ENCODE data around the gene APBB3. TPM values are rescaled to one million over a fixed set of nuclear protein-coding genes. Genes with fewer than 3 reads are reported as not detected.

APBB3 gene
- total RNA-seq, 1 donor from 2014 or later = 20.7 TPM

- H3K4me1 Mint-ChIP-seq = peaks cover 23% of the 10 kb centered on the region
- no peak overlapping the region for H3K9ac ChIP-seq
- no peak overlapping the region for H3K4me3 ChIP-seq
- H3K4me2 ChIP-seq = no peak overlapping the region
- peaks cover 22% of the 10 kb centered on the region for H3K36me3 Mint-ChIP-seq
- H3K79me2 ChIP-seq (ENCODE audit: low read depth) = no peaks in the 10 kb centered on the region
- no peaks in the 10 kb centered on the region for H3K9me3 ChIP-seq (ENCODE audit: low read depth)
- H3K4me1 ChIP-seq = peaks cover 10% of the 10 kb centered on the region
- H3F3A ChIP-seq (ENCODE audit: low read depth) = peaks cover 37% of the 10 kb centered on the region
- peaks cover 17% of the 10 kb centered on the region for H4K20me1 ChIP-seq (ENCODE audit: low read depth)
- TF ChIP-seq, protein P1, sequence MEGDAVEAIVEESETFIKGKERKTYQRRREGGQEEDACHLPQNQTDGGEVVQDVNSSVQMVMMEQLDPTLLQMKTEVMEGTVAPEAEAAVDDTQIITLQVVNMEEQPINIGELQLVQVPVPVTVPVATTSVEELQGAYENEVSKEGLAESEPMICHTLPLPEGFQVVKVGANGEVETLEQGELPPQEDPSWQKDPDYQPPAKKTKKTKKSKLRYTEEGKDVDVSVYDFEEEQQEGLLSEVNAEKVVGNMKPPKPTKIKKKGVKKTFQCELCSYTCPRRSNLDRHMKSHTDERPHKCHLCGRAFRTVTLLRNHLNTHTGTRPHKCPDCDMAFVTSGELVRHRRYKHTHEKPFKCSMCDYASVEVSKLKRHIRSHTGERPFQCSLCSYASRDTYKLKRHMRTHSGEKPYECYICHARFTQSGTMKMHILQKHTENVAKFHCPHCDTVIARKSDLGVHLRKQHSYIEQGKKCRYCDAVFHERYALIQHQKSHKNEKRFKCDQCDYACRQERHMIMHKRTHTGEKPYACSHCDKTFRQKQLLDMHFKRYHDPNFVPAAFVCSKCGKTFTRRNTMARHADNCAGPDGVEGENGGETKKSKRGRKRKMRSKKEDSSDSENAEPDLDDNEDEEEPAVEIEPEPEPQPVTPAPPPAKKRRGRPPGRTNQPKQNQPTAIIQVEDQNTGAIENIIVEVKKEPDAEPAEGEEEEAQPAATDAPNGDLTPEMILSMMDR (IDR thresholded peaks at IDR 0.05) = no peak
- TF ChIP-seq EZH2phosphoT487 (IDR thresholded peaks at IDR 0.05) (no peak), EZH2 (IDR thresholded peaks at IDR 0.05) (no peak)
- H3K27ac ChIP-seq = no peak overlapping the region
- no peaks in the 10 kb centered on the region for H3K27me3 ChIP-seq
- no peak overlapping the region for H2AFZ ChIP-seq (replicated peaks)
- peaks cover 5% of the 10 kb centered on the region for H3K27me3 Mint-ChIP-seq (ENCODE audit: insufficient read depth, low read depth)
- DNase-seq (ENCODE audit: low spot score) = no peak
- peaks cover 4% of the 10 kb centered on the region for H3K36me3 ChIP-seq
- H3K9me3 Mint-ChIP-seq = no peaks in the 10 kb centered on the region
- H3K27ac Mint-ChIP-seq = no peak overlapping the region
- no peak overlapping the region for H3K4me3 Mint-ChIP-seq
These were observed 19.4 kb downstream of the APBB3 start for GRCh38 chr5:140544986-140545385.

- TF ChIP-seq EZH2phosphoT487 (IDR thresholded peaks at IDR 0.05) (no peak), EZH2 (IDR thresholded peaks at IDR 0.05) (no peak)
- TF ChIP-seq, protein P1 (IDR thresholded peaks at IDR 0.05) = no peak
- no peak overlapping the region for H3K27ac Mint-ChIP-seq
- H3K4me3 Mint-ChIP-seq = no peak overlapping the region
- no peaks in the 10 kb centered on the region for H3K9me3 ChIP-seq (ENCODE audit: low read depth)
- peaks cover 6% of the 10 kb centered on the region for H3K4me1 ChIP-seq
- peaks cover 4% of the 10 kb centered on the region for H4K20me1 ChIP-seq (ENCODE audit: low read depth)
- H3K4me2 ChIP-seq = no peak overlapping the region
- peaks cover 16% of the 10 kb centered on the region for H3K4me1 Mint-ChIP-seq
- H3F3A ChIP-seq (ENCODE audit: low read depth) = peaks cover 25% of the 10 kb centered on the region
- H3K27me3 ChIP-seq = no peaks in the 10 kb centered on the region
- H3K36me3 ChIP-seq = peaks cover 8% of the 10 kb centered on the region
- no peak overlapping the region for H2AFZ ChIP-seq (replicated peaks)
- H3K4me3 ChIP-seq = no peak overlapping the region
- H3K9ac ChIP-seq = no peak overlapping the region
- peaks cover 25% of the 10 kb centered on the region for H3K36me3 Mint-ChIP-seq
- no peaks in the 10 kb centered on the region for H3K9me3 Mint-ChIP-seq
- no peak for DNase-seq (ENCODE audit: low spot score)
- no peak overlapping the region for H3K27ac ChIP-seq
- H3K27me3 Mint-ChIP-seq (ENCODE audit: insufficient read depth, low read depth) = no peaks in the 10 kb centered on the region
- H3K79me2 ChIP-seq (ENCODE audit: low read depth) = no peaks in the 10 kb centered on the region
These were observed 21.4 kb downstream of the APBB3 start for GRCh38 chr5:140542972-140543371.

GRCh38 chr5:140540227-140540626 is 24.2 kb downstream of the APBB3 start:
- H3F3A ChIP-seq (ENCODE audit: low read depth) = peaks cover 9% of the 10 kb centered on the region
- H3K4me3 Mint-ChIP-seq = no peak overlapping the region
- no peak overlapping the region for H3K9ac ChIP-seq
- H3K4me3 ChIP-seq = no peak overlapping the region
- H3K27ac ChIP-seq = no peak overlapping the region
- H3K36me3 ChIP-seq = peaks cover 8% of the 10 kb centered on the region
- no peak overlapping the region for H3K4me2 ChIP-seq
- no peaks in the 10 kb centered on the region for H3K4me1 ChIP-seq
- H3K9me3 Mint-ChIP-seq = no peaks in the 10 kb centered on the region
- no peak for DNase-seq (ENCODE audit: low spot score)
- H3K79me2 ChIP-seq (ENCODE audit: low read depth) = no peaks in the 10 kb centered on the region
- TF ChIP-seq EZH2 (IDR thresholded peaks at IDR 0.05) = no peak
- H3K4me1 Mint-ChIP-seq = no peaks in the 10 kb centered on the region
- H4K20me1 ChIP-seq (ENCODE audit: low read depth) = no peaks in the 10 kb centered on the region
- no peaks in the 10 kb centered on the region for H3K27me3 ChIP-seq
- H3K27ac Mint-ChIP-seq = no peak overlapping the region
- no peak overlapping the region for H2AFZ ChIP-seq (replicated peaks)
- H3K9me3 ChIP-seq (ENCODE audit: low read depth) = no peaks in the 10 kb centered on the region
- no peaks in the 10 kb centered on the region for H3K27me3 Mint-ChIP-seq (ENCODE audit: insufficient read depth, low read depth)
- peaks cover 27% of the 10 kb centered on the region for H3K36me3 Mint-ChIP-seq

- H3F3A ChIP-seq (ENCODE audit: low read depth) = peaks cover 7% of the 10 kb centered on the region
- H3K4me3 ChIP-seq = no peak overlapping the region
- no peaks in the 10 kb centered on the region for H3K79me2 ChIP-seq (ENCODE audit: low read depth)
- Mint-ChIP-seq H3K27me3 (ENCODE audit: insufficient read depth, low read depth) (no peaks in the 10 kb centered on the region), H3K9me3 (no peaks in the 10 kb centered on the region), H3K27ac (no peak overlapping the region), H3K4me3 (no peak overlapping the region), H3K36me3 (peaks cover 17% of the 10 kb centered on the region), H3K4me1 (no peaks in the 10 kb centered on the region)
- no peak overlapping the region for H3K9ac ChIP-seq
- TF ChIP-seq, protein P1 (IDR thresholded peaks at IDR 0.05) = no peak
- TF ChIP-seq EZH2phosphoT487 (IDR thresholded peaks at IDR 0.05) (no peak), EZH2 (IDR thresholded peaks at IDR 0.05) (no peak)
- DNase-seq (ENCODE audit: low spot score) = no peak
- no peak overlapping the region for H3K4me2 ChIP-seq
- peaks cover 10% of the 10 kb centered on the region for H3K36me3 ChIP-seq
- no peak overlapping the region for H2AFZ ChIP-seq (replicated peaks)
- H3K27ac ChIP-seq = no peak overlapping the region
- no peaks in the 10 kb centered on the region for H3K9me3 ChIP-seq (ENCODE audit: low read depth)
- no peaks in the 10 kb centered on the region for H4K20me1 ChIP-seq (ENCODE audit: low read depth)
- no peaks in the 10 kb centered on the region for H3K27me3 ChIP-seq
- no peaks in the 10 kb centered on the region for H3K4me1 ChIP-seq
These were observed 40.4 kb downstream of the APBB3 start for GRCh38 chr5:140524003-140524402.
